Gastroesophageal sphincter (tissue), 4 donors: ENCODE data around the gene ARAP1. TPM values are rescaled to one million over a fixed set of nuclear protein-coding genes. Genes with fewer than 3 reads are reported as not detected.
A peak's percentile ranks its signal among the peaks of the same experiment; 100 is the strongest.

ENCODE experiments used
- ATAC-seq: fragments of 150-250 bp; one replicate; pipeline ENCODE4 v1.9.1; 2016; ENCODE audit warnings: mild to moderate bottlenecking, moderate library complexity
- H3K27ac ChIP-seq, 4 donors: fragments of 200-600 bp; sonication (generic) in 3 of 4; 1 replicate in 3 of 4; 2 replicates in 1 of 4; pipeline ENCODE4 v1.5.1; 2016 to 2019
- H3K27me3 ChIP-seq: fragments of 200-600 bp; sonication (generic); one replicate; pipeline ENCODE4 v1.5.1; 2019
- H3K36me3 ChIP-seq, 2 donors: fragments of 200-600 bp; sonication (generic); one replicate each; pipeline ENCODE4 v1.5.1; 2019; ENCODE audit warnings: control low read depth in 1 of 2
- H3K4me1 ChIP-seq, 3 donors: fragments of 200-600 bp; sonication (generic); 1 replicate in 2 of 3; 2 replicates in 1 of 3; pipeline ENCODE4 v1.5.1; 2016 to 2019; ENCODE audit warnings: control low read depth in 2 of 3
- H3K4me3 ChIP-seq, 2 donors: fragments of 200-600 bp; sonication (generic); one replicate each; pipeline ENCODE4 v1.5.1; 2019; ENCODE audit warnings: mild to moderate bottlenecking in 1 of 2, moderate library complexity in 1 of 2
- H3K9me3 ChIP-seq, 3 donors: fragments of 200-600 bp; sonication (generic); one replicate each; pipeline ENCODE4 v1.5.1; 2017 to 2019; ENCODE audit warnings: control low read depth in 2 of 3
- EP300 ChIP-seq: sonication (generic); formaldehyde crosslinking; IDR thresholded peaks from one replicate; pipeline ENCODE4 v1.6.1; 2017; ENCODE audit warnings: antibody characterized with exemption, mild to moderate bottlenecking
- POLR2A ChIP-seq, 2 donors: fragments of 450-650 bp; IDR thresholded peaks; one replicate each; pipeline ENCODE4 v1.6.1; 2017; ENCODE audit warnings: antibody characterized with exemption in 2 of 2, mild to moderate bottlenecking in 2 of 2, moderate library complexity in 1 of 2
- POLR2AphosphoS5 ChIP-seq: sonication (generic); formaldehyde crosslinking; IDR thresholded peaks from one replicate; pipeline ENCODE4 v1.6.1; 2017; ENCODE audit warnings: antibody characterized with exemption
- WGBS, 2 donors: methylation state at CpG; one replicate each; pipeline ENCODE4 v1.1.5; 2018; ENCODE audit warnings: low coverage in 1 of 2; 5-methylcytosine and 5-hydroxymethylcytosine counted together
- total RNA-seq, 4 donors: library from RNA; depleted of rRNA; stranded (reverse); fragments of >200 nt; gene quantifications; one replicate each; pipeline ENCODE4 v1.1.0, GENCODE V29; 2016
- TF ChIP-seq, protein P1 (sequence below), 4 experiments: fragments of 200-600 bp in 2 of 4; fragments of 450-650 bp in 2 of 4; sonication (generic) in 1 of 4; IDR thresholded peaks; one replicate each; pipeline ENCODE4 v1.5.1; 2017 to 2019; ENCODE audit warnings: antibody characterized with exemption in 4 of 4, mild to moderate bottlenecking in 2 of 4, moderate library complexity in 2 of 4

ARAP1 gene
- total RNA-seq, 4 donors from 2014 or later: 72.4 to 125 (median 95.1) TPM

DNA sequence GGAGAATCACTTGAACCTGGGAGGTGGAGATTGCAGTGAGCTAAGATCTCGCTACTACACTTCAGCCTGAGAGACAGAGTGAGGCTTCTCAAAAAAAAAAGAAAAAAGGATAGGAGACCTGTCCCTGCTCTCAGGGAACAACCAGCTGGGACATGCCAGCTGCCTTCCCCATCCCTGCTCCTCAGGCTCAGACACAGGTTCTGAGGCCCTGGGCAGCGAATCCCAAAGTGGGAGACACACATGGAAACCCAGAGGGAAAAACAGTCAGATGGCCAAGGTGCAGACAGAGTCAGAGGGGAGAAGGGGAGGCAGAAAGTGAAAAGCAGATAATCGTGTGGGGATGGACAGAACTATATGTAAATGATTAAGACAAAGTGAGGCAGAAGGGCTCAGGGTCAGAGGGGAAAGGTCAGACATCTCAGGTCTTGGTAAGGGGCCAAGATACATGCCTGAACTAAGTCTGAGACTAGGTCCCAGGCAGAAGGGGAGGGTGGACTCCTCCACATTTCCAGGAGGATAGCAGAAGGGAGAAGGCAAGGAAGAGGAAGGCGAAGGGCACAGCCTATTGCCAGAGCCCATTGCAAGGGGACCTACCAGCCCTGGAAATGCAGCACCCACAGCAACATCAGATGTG is 27.4 kb upstream of the ARAP1 start:
- Histone ChIP-seq H3K9me3 (no peaks in the 10 kb centered on the region), H3K27ac (peak overlapping the region in 1 of 4 donors; percentile 81), H3K27me3 (no peaks in the 10 kb centered on the region), H3K4me1 (peaks cover 0 to 60% (median 20%) of the 10 kb centered on the region in 3 donors), H3K36me3 (peaks cover 0 to 11% of the 10 kb centered on the region in 2 donors), H3K4me3 (peak overlapping the region in 1 of 2 donors; percentile 84)
- ATAC-seq: no peak
- WGBS, 2 donors: 82 to 100% methylated on average over 2 to 3 of the region's 4 CpGs
- TF ChIP-seq EP300 (no peak), POLR2AphosphoS5 (no peak), POLR2A (IDR thresholded peaks at IDR 0.05) (no peak)
- TF ChIP-seq, protein P1, sequence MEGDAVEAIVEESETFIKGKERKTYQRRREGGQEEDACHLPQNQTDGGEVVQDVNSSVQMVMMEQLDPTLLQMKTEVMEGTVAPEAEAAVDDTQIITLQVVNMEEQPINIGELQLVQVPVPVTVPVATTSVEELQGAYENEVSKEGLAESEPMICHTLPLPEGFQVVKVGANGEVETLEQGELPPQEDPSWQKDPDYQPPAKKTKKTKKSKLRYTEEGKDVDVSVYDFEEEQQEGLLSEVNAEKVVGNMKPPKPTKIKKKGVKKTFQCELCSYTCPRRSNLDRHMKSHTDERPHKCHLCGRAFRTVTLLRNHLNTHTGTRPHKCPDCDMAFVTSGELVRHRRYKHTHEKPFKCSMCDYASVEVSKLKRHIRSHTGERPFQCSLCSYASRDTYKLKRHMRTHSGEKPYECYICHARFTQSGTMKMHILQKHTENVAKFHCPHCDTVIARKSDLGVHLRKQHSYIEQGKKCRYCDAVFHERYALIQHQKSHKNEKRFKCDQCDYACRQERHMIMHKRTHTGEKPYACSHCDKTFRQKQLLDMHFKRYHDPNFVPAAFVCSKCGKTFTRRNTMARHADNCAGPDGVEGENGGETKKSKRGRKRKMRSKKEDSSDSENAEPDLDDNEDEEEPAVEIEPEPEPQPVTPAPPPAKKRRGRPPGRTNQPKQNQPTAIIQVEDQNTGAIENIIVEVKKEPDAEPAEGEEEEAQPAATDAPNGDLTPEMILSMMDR (IDR thresholded peaks at IDR 0.05): no peak

DNA sequence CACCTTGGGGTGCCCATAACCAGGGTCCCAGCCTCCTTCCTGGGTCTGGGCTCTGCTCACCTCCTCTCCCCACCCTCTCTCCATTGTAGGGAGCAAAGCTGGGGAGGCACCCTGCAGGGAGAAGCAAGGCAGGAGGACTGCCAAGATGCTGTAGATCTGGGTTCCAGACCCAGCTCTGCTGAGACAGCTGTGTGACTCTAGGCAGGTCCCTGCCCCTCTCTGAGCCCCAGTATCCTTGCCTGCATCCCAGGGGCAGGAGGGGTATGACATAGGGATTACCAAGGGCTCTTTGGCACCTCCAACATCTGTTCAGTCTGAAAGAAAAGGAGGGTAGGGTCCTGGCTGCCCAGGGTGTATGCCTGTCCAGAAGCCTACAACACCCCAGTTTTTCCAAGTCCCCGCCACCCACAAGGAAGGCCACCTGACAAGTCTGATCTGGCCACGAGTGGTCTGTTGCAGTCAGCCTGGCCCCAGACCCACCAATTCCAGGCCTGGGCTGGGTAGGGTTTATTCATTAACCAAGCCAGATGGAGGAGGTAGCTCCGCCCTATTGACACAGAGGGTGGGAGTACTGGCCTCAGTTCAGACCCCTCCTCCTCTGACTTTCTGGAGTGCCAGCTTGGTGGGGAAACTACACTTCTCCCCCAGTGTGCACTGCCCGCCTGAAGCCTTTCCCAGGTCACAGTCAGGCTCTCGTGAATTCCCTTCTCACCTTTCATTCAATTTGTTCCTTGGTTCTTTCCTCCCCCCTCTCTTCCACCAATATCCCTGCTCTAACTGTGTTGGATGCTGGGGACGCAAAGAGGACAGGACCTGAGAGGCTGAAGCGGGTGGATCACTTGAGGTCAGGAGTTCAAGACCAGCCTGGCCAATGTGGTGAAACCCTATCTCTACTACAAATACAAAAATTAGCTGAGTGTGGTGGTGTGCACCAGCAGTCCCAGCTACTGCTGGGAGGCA is 26.6 kb upstream of the ARAP1 start:
- Histone ChIP-seq H3K9me3 (no peaks in the 10 kb centered on the region), H3K4me1 (peaks cover 0 to 67% (median 20%) of the 10 kb centered on the region in 3 donors), H3K36me3 (peaks cover 0 to 11% of the 10 kb centered on the region in 2 donors), H3K27me3 (no peaks in the 10 kb centered on the region), H3K27ac (no peak overlapping the region), H3K4me3 (no peak overlapping the region)
- 100% methylated on average over 2 of the region's 7 CpGs; no CpG with 5 or more reads in 1 of the 2 donors for WGBS, 2 donors
- ATAC-seq: no peak
- TF ChIP-seq, protein P1 (IDR thresholded peaks at IDR 0.05): no peak
- TF ChIP-seq POLR2A (IDR thresholded peaks at IDR 0.05) (no peak), POLR2AphosphoS5 (no peak)

DNA sequence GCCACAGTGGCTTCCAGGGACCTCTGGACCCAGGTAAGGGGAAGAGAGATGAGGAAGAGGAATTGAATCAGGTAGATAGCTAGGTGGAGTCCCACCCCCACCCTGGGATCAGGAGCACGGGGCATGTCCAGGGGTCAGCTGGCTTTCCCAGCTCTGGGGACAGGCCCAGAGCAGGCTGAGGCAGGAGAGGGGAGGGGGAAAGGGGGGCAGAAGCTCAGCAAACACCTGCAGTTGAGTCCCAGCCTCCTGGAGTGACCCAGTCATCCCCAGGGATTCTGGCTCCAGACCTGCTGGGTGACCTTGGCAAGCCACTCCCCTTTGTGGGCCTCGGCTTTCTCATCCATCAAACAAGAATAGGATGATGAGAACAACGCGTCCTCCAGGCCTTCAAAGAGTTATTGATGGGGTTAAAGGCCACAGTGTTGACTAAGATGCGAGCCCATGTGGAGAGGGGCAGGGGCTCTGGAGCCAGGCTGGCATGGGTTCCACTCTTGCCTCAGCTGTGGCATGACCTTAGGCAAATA is 25.6 kb upstream of the ARAP1 start:
- Histone ChIP-seq H3K4me1 (peaks cover 0 to 77% (median 24%) of the 10 kb centered on the region in 3 donors), H3K27ac (no peak overlapping the region), H3K36me3 (peaks cover 0 to 11% of the 10 kb centered on the region in 2 donors), H3K27me3 (no peaks in the 10 kb centered on the region), H3K4me3 (no peak overlapping the region), H3K9me3 (no peaks in the 10 kb centered on the region)
- ATAC-seq: no peak
- TF ChIP-seq EP300 (no peak), POLR2AphosphoS5 (no peak), POLR2A (IDR thresholded peaks at IDR 0.05) (no peak)
- TF ChIP-seq, protein P1 (IDR thresholded peaks at IDR 0.05): no peak
- 80 to 100% methylated on average over 1 of the region's 5 CpGs for WGBS, 2 donors

DNA sequence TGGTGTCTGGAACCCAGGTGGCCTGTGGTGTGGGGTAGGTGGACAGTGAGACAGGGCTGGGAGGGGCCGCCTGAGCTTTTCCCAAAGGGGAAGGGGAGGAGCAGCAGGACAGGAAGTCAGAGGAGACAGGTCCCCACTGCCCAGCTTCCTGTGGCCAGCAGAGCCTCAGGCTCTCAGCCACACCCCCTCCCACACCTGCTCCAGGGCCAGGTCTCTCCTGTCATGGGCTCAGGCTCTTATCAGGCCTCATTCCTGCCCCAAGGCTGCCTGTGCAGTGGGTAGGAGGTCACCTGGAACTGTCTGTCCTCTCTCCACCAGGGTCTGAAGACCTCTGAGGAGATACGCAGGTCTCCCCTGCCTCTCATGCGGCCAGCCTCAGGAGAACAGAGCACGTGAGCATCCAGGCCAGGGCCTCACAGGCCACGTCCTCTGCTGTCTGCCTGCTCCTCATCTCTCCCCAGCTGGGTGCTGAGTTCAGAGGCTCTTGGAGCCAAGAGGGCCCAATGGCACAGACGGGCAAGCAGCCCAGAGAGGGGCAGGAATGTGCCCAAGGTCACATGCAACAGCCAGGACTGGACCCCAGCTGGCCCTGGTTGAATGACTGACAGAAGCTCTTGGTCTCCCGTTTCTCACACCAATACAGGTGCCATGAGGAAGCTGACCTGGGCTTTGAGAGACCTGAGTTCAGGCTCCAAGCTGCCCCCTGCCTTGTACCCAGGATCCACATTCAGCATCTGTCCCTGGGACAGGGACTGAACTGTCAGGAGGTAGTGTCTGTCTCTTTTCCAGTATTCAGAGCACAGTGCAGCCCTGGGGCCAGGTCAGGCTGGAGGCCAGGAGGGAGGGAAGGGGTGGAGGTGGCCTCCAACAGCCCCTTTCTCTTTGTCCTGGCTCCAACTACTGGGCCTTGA is 24.9 kb upstream of the ARAP1 start:
- no CpG with 5 or more reads among the region's 7 CpGs for WGBS, 2 donors
- no peak overlapping the region for H3K27ac ChIP-seq
- H3K36me3 ChIP-seq: peaks cover 0 to 13% of the 10 kb centered on the region in 2 donors
- no peaks in the 10 kb centered on the region for H3K27me3 ChIP-seq
- H3K4me3 ChIP-seq: no peak overlapping the region
- TF ChIP-seq POLR2A (IDR thresholded peaks at IDR 0.05): no peak
- no peak for TF ChIP-seq EP300
- no peak for TF ChIP-seq POLR2AphosphoS5
- TF ChIP-seq, protein P1 (IDR thresholded peaks at IDR 0.05): no peak
- no peaks in the 10 kb centered on the region for H3K9me3 ChIP-seq
- peaks cover 0 to 73% (median 20%) of the 10 kb centered on the region in 3 donors for H3K4me1 ChIP-seq
- ATAC-seq: no peak
